GM21515 (cell line): ENCODE results near the gene GALM.
A peak's percentile ranks its signal among the peaks of the same experiment; 100 is the strongest.
"Not testable (repeated sequence)": the region's sequence is repeated elsewhere in the genome, so short reads cannot be mapped to it uniquely, and the experiment has no call there.

Source experiments
- ATAC-seq: cut with Tn5 transposase; IDR thresholded peaks from one replicate; pipeline ENCODE4 v1.9.1; 2021; ENCODE audit not compliant: unreplicated experiment

GALM gene

DNA sequence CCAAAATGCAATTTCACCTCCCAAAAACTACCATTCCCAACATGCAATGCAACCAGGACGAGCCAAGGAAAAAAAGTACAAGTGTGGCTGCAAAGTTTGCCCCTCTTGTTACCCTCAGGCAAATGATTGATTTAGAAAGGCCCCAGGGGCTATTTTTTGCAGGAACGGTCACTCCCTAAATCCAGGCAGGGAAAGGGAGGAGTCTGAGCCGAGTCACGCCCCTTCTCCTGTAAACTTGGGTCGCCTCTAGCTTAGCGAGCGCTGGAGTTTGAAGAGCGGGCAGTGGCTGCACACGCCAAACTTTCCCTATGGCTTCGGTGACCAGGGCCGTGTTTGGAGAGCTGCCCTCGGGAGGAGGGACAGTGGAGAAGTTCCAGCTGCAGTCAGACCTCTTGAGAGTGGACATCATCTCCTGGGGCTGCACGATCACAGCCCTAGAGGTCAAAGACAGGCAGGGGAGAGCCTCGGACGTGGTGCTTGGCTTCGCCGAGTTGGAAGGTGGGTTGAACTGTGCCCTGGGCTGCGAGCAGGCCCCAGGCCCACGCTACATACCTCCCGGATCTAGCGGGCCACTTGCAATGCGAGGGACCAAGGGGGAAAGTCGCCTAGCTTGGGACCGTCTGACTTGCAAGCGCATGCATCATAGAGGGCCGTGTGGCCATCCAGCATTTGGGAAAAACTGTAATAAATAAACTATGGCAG lies at the start of gene GALM:
TSS of gene GALM (plus strand) at position 261 of the 702 bp plus-strand sequence. CDS start at position 309, 48 bp downstream.
- ATAC-seq, result no peak

DNA sequence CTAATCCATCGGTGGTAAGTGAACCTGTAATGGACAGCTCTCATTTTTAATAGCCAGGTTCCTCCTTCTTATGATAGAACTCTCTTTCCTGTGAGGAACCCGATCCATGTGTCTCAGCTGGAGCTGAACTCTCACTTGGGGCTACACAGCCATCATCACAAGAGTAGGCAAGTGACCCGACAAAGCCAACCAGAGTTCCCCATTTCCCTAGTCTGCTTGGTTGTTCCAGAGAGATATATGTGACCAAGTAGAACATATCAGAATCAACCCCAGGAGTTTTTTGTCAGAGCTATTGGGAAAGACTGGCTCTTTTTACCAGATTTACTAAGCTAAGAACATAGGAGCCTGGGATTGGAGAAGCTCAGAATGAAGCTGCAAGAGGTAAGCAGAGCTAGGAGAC lies 48.6 kb upstream of the GALM start:
- ATAC-seq, result no peak

DNA sequence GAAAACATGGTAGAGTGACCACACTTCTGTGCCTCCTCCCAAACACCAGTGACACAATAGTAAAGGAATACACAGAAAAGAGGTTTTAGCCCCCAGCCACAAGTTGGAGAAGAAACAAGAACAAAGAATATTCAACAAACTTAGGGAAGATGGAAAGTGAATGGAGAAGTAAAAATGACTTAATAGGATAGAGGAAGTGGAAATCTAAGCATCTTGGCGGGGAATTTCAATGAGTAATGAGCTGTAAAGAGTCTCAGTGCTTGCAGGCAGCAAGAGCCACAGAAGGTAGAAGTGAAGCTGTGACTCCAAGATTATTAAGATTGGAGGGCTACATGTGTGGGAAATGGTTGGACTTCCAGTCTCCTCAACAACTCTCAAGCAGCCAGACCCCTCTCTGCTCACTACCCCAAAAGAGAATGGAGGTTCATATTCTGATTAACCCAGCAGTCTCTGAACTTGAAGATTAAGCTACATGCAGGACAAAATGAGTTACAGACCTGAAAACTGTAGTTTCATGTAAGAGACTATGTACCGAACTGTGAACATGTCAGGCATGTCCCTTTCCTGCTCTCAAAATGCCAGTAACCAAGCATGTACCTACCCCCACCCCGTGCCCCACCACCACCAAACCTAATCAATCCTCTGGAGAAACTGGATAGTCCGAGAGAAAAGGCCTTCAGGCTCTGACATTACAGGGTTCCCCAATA lies 46.3 kb upstream of the GALM start:
- peak; percentile 54 for ATAC-seq

DNA sequence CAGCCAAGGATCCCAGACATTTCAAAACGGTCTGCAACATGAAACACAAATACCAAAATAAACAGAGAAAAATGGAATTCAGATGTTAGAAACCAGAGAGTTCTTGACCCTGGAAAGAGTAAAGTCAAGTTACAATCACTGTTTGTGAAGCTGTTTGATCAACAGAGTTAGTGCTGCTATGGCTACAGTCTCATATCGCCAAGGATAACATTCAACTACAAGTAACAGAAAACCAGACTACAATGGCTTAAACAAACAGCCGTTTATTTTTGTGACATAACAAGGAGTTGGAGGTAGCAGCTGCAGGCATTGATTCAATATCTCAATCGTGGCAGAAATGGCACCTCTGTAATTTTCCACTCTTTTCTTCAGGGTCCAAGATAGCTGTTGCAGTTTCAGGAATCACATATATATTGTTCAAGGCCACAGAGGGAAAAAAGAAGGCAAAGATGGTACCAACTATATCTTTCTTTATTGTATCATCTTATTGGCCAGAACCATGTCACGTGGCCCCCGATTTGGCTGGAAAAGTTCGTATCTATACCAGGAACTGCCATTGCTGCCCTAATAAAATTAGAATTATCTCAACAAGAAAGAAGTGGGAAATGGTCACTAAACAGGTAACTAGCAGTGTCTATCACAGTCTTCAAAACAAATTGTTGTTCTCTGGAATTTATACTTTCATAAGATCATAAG lies 45.5 kb upstream of the GALM start:
- no peak for ATAC-seq

DNA sequence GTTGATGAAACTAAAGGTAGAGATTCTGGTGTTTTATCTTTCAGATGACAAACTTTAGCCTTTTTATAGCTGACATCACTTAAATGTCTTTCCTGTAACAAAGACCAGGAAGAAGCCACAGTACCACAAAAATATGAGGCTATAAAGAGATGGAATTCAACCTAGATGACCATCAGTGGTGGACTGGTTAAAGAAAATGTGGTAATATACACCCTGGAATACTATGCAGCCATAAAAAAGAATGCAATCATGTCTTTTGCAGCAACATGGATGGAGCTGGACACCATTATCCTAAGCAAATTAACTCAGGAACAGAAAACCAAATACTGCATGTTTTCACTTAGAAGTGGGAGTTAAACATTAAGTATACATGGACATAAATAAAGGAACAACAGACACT lies 44.9 kb upstream of the GALM start:
- no peak for ATAC-seq

DNA sequence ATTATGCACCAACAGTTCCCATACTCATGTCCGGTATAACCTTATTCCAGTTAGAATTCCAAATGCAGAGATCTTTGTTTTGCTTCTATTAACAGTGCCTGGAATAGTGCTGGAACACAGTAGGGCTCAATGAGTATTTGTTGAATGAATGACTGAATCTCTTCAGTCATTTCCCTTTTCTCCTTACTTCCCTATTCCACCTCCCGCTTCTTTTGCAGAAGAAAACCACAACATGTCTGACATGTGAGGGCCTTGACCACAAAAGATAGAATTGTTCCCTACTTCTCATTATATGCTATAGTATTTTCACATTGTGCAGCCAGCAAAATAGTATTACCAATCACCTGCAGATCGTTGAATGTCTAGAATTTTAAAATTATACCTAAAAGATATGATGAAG lies 43.7 kb upstream of the GALM start:
- ATAC-seq, result no peak

DNA sequence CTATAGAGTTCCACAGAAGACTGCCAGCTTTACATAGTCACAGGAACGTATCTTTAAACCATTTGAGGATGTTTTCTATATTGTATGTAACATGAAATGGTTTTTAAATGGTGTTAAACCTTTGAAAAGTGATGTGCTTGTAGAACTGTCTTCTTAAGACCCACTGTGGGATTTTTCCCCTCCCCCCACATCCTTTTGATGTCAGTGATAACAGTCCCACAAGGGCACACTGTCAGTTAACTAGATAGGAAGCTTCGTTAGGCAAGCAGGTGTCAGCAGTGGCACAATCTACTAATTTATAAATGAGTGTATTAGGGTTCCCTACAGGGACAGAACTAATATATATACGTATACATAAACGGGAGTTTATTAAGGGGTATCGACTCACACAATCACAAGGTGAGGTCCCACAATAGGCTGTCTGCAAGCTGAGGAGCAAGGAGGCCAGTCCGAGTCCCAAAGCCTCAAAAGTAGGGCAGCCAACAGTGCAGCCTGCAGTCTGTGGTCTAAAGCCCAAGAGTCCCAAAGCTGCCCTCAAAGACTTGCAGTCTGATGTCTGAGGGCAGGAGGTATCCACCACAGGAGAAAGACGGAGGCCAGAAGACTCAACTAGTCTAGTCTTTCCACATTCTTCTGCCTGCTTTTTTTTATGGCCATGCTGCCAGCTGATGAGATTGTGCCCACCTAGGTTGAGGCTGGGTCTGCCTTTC lies 39.4 kb upstream of the GALM start:
- no peak for ATAC-seq

DNA sequence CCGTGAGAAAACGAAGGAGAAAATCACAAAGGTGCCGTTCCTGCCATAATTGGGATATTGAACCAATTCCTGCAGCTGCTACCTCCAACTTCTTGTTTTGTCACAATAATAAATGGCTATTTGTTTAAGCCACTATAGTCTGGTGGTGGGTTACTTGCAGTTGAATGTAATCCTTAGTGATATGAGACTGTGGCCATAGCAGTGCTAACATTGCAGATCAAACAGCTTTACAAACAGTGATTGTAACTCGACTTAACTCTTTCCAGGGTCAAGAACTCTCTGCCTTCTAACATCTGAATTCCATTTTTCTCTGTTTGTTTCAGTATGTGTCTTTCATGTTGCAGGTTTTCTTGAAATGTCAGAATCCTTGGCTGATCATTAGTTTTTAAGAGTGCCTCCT lies 38.5 kb upstream of the GALM start:
- no peak for ATAC-seq

DNA sequence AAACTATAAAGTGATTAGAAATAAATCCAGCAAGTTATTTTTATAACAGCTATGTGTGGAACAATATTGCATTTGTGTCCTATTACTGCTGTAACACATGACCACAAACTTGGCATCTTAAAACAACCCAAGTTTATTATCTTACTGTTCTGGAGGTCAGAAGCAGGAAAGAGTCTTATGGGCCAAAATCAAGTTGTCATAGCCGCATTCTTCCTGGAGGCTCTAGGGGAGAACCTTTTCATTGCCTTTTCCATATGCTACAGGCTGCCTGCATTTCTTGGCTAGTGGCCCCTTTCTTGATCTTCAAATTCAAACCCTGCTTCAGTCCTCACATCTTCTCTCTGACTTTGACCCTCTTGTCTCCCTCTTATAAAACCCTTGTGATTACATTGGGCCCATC lies 36.2 kb upstream of the GALM start:
- ATAC-seq, result no peak

DNA sequence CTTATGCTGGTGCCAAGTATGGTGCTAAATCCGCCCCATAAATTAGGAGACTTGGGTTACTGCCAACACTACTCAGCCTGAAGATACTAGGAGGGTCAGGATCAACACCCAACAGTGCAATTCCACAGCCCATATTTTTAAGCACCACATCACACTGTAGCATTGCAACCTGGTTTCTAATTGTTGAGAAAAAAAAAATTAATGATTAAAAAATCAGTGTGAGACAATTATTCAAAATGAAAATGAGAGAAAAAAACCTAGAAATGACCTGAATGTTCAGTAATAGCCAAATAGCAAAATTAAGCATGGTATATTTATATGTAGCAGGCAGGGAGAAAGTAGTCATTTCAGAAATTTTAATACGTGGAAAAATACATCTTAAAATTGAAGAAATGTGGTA lies 33.9 kb upstream of the GALM start:
- ATAC-seq, result no peak

DNA sequence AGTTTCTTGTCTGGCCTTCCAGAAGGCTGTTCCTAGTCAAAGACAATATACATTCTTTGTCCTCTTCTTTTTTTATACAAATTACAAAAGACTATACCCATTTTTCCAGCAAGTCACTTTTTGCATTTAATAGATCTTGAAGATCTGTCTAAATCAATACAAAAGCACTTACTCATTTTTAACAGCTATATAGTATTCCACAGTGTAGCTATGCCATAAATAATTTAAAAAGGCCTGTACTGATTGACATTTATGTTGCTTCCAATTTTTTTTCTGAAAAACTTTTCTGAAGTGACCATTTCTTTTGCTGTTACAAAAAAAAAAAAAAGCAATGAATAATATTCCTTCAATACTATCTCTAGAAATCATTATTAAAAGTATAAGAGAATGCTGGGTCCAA lies 32.9 kb upstream of the GALM start:
- no peak for ATAC-seq

DNA sequence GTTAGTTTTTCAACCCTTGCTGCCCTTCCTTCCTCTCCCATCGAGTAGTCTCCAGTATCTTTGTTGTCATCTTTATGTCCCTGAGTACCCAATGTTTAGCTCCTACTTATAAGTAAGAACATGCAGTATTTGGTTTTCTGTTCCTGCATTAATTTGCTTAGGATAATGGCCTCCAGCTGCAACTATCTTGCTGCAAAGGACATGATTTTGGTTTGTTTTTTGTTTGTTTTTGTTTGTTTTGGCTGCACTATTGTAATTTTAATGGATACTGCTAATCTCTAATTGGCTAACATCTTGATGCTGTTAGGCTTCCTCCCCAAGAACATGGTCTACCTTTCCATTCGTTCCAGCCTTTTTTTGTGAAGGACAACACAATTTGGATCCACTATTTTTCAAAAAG lies 32.0 kb upstream of the GALM start:
- no peak for ATAC-seq

DNA sequence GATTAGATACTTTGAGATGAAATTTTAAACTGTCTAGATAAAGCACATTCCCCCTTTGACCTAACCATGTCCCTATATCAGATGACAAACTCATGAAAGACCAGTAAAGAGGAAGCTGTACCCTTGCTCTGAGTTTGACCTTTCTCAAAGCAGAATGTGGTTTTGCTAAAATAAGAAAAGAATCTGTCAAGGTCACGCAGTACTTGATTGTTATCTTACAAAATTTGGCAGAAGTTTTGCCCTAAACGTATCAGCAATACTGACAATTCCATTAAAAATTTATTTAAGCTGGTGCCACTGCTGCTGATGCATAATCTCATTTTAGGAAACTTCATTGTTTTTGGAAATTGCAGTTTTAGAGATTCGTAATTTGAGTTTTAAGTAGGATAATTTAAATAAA lies 31.2 kb upstream of the GALM start:
- ATAC-seq, result peak; percentile 90

DNA sequence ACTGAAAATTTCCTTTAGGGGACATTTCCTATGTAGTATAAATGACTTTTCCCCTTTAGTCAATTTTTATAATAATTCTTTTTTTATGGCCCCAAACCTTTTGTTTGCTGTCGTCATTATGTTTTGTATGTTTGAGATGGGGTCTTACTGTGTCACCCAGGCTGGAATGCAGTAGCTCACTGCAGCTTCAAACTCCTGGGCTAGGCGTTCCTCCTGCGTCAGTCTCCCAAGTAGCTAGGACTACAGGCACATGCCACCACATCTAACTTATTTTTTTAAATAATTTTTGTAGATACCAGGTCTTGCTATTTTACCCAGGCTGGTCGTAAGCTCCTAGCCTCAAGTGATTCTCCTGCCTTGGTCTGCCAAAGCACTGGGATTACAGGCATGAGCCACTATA lies 30.8 kb upstream of the GALM start:
- no peak for ATAC-seq

DNA sequence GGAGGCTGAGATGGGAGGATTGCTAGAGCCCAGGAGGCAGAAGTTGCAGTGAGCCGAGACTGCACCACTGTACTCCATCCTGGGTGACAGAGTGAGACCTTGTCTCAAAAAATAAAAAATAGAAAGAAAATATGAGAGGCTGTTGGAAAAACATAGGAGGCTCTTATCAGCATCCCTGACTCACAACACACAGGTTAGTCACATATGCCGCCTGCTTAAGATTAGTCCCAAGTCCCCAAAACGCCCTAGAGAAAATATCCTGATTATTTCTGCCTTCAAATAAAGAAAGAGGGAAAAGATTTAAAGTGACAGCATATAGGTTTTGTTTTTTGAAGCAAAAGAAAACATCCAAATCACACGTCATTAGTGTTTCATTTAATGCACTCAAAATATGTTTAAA lies 29.8 kb upstream of the GALM start:
- no peak for ATAC-seq

DNA sequence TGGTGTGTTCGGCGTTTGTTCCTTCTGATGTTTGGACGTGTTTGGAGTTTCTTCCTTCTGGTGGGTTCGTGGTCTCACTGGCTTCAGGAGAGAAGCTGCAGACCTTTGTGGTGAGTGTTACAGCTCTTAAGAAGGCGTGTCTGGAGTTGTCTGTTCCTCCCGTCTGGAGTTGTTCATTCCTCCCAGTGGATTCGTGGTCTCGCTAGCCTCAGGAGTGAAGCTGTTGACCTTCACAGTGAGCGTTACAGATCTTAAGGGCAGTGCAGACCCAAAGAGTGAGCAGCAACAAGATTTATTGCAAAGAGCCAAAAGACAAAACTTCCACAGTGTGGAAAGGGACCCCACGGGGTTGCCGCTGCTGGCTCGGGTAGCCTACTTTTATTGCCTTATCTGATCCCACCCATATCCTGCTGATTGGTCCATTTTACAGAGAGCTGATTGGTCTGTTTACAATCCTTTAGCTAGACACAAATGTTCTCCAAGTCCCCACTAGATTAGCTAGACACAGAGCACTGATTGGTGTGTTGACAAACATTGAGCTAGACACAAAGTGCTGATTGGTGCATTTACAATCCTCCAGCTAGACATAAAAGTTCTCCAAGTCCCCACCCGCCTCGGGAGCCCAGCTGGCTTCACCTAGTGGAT lies 23.4 kb upstream of the GALM start:
- ATAC-seq, result not testable (repeated sequence)

DNA sequence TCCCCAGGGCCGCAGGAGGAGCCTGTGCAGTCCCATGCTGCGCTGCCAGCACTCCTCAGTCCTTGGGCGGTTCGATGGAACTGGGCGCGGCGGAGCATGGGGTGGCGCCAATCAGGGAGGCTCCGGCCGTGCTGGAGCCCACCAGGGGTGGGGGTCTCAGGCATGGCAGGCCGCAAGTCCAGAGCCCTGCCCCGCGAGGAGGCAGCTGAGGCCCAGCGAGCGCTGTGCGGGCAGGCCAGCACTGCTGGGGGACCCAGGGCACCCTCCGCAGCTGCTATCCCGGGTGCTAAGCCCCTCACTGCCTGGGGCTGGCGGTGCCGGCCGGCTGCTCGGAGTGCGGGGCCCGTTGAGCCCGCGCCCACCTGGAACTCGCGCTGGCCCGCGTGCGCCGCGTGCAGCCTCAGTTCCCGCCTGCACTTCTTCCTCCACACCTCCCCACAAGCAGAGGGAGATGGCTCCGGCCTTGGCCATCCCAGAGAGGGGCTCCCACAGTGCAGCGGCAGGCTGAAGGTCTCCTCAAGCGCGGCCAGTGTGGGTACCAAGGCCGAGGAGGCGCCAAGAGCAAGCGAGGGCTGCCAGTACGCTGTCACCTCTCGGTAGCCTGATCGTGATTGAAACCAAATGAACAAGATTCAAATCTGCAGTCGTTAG lies 22.8 kb upstream of the GALM start:
- no peak for ATAC-seq

DNA sequence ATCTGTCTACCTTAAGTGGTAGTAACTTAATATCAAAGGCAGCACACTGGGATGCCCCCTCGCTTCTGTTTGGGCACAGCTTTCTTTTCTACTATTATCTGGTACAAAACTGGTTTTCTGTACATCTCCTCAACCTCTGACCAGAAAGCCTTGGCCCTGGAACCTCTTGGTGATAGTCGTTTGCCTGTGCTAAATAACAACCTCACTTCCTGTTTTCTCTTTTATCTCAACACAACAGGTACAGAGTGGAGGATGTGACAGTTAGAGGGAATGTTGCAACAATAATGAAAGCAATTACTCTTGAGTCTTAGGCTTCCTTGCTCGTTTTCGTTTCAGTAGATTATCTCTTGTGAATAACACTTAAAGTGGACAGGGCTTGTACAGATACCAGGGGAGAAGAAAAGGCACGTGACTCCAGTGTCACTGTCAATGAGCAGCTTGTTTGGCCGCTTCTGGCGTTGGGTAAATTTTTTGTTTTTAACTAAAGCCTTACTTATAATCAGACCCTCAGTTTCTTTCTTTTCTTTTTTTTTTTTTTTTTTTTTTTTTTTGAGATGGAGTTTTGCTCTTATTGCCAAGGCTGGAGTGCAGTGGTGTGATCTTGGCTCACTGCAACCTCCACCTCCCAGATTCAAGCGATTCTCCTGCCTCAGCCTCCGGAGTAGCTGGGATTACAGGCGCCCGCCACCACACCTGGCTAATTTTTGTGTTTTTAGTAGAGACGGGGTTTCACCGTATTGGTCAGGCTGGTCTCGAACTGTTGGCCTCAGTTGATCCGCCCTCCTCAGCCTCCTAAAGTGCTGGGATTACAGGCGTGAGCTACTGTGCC lies 22.0 kb upstream of the GALM start:
- not testable (repeated sequence) for ATAC-seq

DNA sequence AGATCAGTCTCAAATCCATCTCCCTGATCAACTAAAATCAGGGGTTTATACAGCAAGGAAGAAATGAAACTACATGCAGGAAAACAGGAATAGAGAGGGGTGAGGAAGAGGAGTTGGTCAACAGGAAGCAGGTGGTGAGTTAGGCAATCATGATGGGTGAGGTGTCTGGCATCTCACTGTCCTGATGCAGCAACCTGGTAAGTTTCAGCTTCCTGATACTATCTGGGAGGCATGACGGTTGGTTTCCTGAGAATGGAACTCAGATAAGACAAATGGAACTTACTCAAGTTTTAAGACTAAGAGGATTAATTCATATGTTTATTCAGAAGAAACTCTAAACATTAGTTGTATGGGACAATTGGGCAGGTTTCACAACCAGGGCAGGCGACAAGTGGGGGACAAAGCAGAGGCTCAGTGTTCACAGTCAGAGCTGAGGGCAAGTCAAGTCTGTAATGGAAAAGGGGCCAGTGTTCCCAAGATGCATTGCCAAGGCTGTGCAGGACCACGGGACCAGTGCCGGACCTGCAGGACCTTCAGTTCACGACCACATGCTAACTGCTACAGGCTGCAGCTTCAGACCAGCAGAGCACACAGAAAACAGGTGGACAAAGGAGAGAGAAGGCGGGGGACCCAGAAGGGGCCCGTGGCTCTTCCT lies 17.7 kb upstream of the GALM start:
- ATAC-seq, result no peak
